ENCODE results near the gene GUCA2A. TPM values are rescaled to one million over a fixed set of nuclear protein-coding genes. Genes with fewer than 3 reads are reported as not detected.

Gene GUCA2A
- total and polyA plus RNA-seq, 2 of the 13 experiments (the other 11 are each of a cell fraction or from before 2014, with no cell fraction given) = not detected

DNA sequence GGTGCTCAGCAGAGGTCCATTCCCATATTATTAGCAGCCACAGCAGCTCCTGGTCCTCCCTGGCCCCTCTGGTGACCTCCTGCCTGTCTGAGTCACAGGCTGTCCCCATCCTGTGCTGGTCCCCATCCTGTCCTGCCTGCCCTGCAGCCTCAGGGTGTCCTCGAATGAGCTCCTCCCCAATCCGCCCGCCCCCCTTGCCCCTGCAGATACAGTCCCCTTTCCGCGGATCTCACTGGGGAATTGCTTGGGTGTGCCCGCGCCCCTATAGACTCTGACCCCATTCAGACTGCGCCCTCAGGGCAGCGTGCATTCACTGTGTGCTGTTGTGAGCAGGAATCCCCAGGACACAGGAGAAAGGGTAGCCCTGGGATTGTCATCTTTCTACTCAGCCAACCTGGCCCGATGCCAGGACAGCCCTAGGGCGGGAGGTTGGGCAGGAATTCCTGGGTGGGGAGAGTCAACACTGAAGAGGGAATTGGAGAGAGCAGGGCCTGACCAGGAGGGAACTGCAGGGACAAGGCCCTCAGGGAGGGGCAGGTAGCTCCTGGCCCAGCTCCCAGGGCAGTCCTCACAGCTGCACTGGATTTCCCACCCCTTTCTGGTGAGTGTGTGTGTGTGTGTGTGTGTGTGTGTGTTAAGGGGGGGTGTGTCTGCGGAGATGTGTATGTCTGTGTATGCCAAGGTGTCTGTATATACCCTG, 1.1 kb upstream of the GUCA2A start (continued):
- TF ChIP-seq, protein P1, sequence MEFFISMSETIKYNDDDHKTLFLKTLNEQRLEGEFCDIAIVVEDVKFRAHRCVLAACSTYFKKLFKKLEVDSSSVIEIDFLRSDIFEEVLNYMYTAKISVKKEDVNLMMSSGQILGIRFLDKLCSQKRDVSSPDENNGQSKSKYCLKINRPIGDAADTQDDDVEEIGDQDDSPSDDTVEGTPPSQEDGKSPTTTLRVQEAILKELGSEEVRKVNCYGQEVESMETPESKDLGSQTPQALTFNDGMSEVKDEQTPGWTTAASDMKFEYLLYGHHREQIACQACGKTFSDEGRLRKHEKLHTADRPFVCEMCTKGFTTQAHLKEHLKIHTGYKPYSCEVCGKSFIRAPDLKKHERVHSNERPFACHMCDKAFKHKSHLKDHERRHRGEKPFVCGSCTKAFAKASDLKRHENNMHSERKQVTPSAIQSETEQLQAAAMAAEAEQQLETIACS (CRISPR knock-in tag; IDR thresholded peaks at IDR 0.05) = no peak
- no peak for TF ChIP-seq ZFYVE20 (CRISPR knock-in tag; IDR thresholded peaks at IDR 0.05; ENCODE audit: borderline replicate concordance, low read depth)
- no peak for TF ChIP-seq SCMH1 (CRISPR knock-in tag; IDR thresholded peaks at IDR 0.05; ENCODE audit: borderline replicate concordance)
- TF ChIP-seq HDAC1 (CRISPR knock-in tag; IDR thresholded peaks at IDR 0.05) = peak; percentile 30; the same call in 1 of the 2 replicates
- TF ChIP-seq, protein P2, sequence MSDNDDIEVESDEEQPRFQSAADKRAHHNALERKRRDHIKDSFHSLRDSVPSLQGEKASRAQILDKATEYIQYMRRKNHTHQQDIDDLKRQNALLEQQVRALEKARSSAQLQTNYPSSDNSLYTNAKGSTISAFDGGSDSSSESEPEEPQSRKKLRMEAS (IDR thresholded peaks at IDR 0.05) = no peak
- no peak for TF ChIP-seq CCDC6 (CRISPR knock-in tag; IDR thresholded peaks at IDR 0.05)
- TF ChIP-seq RARA (CRISPR knock-in tag; IDR thresholded peaks at IDR 0.05) = peak; percentile 22; the same call in 1 of the 2 replicates
- no peak for TF ChIP-seq ZNF777 (CRISPR knock-in tag; IDR thresholded peaks at IDR 0.05)
- peak; percentile 53; the same call in 1 of the 2 replicates for TF ChIP-seq NFIC (IDR thresholded peaks at IDR 0.05; ENCODE audit: low read length)
- no peak for TF ChIP-seq ZNF577 (CRISPR knock-in tag; IDR thresholded peaks at IDR 0.05; ENCODE audit: borderline replicate concordance, low read depth)
- no peak for TF ChIP-seq KLF16 (CRISPR knock-in tag; IDR thresholded peaks at IDR 0.05)
- TF ChIP-seq ZNF326 (CRISPR knock-in tag; IDR thresholded peaks at IDR 0.05; ENCODE audit: borderline replicate concordance) = no peak
- no peak for TF ChIP-seq NR2F6 (IDR thresholded peaks at IDR 0.05)
- TF ChIP-seq NR2F6 (CRISPR knock-in tag; IDR thresholded peaks at IDR 0.05) = peak; percentile 37; the same call in 1 of the 2 replicates
- no peak for TF ChIP-seq KAT7 (CRISPR knock-in tag; IDR thresholded peaks at IDR 0.05; ENCODE audit: borderline replicate concordance)
- TF ChIP-seq EEA1 (CRISPR knock-in tag; IDR thresholded peaks at IDR 0.05; ENCODE audit: borderline replicate concordance) = no peak
- TF ChIP-seq, protein P3, sequence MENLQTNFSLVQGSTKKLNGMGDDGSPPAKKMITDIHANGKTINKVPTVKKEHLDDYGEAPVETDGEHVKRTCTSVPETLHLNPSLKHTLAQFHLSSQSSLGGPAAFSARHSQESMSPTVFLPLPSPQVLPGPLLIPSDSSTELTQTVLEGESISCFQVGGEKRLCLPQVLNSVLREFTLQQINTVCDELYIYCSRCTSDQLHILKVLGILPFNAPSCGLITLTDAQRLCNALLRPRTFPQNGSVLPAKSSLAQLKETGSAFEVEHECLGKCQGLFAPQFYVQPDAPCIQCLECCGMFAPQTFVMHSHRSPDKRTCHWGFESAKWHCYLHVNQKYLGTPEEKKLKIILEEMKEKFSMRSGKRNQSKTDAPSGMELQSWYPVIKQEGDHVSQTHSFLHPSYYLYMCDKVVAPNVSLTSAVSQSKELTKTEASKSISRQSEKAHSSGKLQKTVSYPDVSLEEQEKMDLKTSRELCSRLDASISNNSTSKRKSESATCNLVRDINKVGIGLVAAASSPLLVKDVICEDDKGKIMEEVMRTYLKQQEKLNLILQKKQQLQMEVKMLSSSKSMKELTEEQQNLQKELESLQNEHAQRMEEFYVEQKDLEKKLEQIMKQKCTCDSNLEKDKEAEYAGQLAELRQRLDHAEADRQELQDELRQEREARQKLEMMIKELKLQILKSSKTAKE (CRISPR knock-in tag; IDR thresholded peaks at IDR 0.05; ENCODE audit: borderline replicate concordance) = peak; percentile 43; the same call in 1 of the 2 replicates
- TF ChIP-seq, protein P4, sequence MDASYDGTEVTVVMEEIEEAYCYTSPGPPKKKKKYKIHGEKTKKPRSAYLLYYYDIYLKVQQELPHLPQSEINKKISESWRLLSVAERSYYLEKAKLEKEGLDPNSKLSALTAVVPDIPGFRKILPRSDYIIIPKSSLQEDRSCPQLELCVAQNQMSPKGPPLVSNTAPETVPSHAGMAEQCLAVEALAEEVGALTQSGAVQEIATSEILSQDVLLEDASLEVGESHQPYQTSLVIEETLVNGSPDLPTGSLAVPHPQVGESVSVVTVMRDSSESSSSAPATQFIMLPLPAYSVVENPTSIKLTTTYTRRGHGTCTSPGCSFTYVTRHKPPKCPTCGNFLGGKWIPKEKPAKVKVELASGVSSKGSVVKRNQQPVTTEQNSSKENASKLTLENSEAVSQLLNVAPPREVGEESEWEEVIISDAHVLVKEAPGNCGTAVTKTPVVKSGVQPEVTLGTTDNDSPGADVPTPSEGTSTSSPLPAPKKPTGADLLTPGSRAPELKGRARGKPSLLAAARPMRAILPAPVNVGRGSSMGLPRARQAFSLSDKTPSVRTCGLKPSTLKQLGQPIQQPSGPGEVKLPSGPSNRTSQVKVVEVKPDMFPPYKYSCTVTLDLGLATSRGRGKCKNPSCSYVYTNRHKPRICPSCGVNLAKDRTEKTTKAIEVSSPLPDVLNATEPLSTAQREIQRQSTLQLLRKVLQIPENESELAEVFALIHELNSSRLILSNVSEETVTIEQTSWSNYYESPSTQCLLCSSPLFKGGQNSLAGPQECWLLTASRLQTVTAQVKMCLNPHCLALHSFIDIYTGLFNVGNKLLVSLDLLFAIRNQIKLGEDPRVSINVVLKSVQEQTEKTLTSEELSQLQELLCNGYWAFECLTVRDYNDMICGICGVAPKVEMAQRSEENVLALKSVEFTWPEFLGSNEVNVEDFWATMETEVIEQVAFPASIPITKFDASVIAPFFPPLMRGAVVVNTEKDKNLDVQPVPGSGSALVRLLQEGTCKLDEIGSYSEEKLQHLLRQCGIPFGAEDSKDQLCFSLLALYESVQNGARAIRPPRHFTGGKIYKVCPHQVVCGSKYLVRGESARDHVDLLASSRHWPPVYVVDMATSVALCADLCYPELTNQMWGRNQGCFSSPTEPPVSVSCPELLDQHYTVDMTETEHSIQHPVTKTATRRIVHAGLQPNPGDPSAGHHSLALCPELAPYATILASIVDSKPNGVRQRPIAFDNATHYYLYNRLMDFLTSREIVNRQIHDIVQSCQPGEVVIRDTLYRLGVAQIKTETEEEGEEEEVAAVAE (CRISPR knock-in tag; IDR thresholded peaks at IDR 0.05; ENCODE audit: borderline replicate concordance) = no peak
- no peak for TF ChIP-seq ZNF709 (CRISPR knock-in tag; IDR thresholded peaks at IDR 0.05)
- no peak for TF ChIP-seq HHEX (CRISPR knock-in tag; IDR thresholded peaks at IDR 0.05)
- TF ChIP-seq, protein P5, sequence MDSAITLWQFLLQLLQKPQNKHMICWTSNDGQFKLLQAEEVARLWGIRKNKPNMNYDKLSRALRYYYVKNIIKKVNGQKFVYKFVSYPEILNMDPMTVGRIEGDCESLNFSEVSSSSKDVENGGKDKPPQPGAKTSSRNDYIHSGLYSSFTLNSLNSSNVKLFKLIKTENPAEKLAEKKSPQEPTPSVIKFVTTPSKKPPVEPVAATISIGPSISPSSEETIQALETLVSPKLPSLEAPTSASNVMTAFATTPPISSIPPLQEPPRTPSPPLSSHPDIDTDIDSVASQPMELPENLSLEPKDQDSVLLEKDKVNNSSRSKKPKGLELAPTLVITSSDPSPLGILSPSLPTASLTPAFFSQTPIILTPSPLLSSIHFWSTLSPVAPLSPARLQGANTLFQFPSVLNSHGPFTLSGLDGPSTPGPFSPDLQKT (CRISPR knock-in tag; IDR thresholded peaks at IDR 0.05; ENCODE audit: borderline replicate concordance) = no peak

Data from HepG2 (cell line).